ENCODE data around the gene CLPTM1. TPM values are rescaled to one million over a fixed set of nuclear protein-coding genes. Genes with fewer than 3 reads are reported as not detected.

Gene CLPTM1
- total and polyA plus RNA-seq, 2 donors (not counting 3 experiments of a cell fraction or from before 2014, with no cell fraction given), result 108 to 176 TPM

- H3K4me3 ChIP-seq (replicated peaks in 1 of 3; ENCODE audit: insufficient read depth in 1 of 3, low read depth in 1 of 3, low read length in 3 of 3), result peak within 1 kb of the TSS; percentile 60 to 80 (median 68)
- peaks cover 0 to 2% of the 10 kb centered on the region in 2 experiments for H3K36me3 ChIP-seq (ENCODE audit: control insufficient read depth in 2 of 2, extremely low read depth in 1 of 2, insufficient read depth in 2 of 2, low read length in 2 of 2)
- H3K9ac ChIP-seq (replicated peaks; ENCODE audit: extremely low read depth, insufficient read depth, low read length), result peak within 1 kb of the TSS; percentile 97
- H3K79me2 ChIP-seq (ENCODE audit: control insufficient read depth, insufficient read depth, low read length), result no peaks in the 10 kb centered on the region
- BruUV-seq (replicated peaks), result no TSS peak
- H3K27me3 ChIP-seq (ENCODE audit: control insufficient read depth in 2 of 2, insufficient read depth in 2 of 2, low read length in 2 of 2), result no peaks in the 10 kb centered on the region
- intact Hi-C loops (cut with micrococcal nuclease) (no loop called here), dilution Hi-C loops (cut with MboI; ENCODE audit: extremely low pct_ligation_motif_present, low sequenced_read_pairs) (no loop called here)
- DNase-seq (ENCODE audit: low read depth, low spot score) (peak; percentile 85), FAIRE-seq (peak; percentile 57)
- peak within 1 kb of the TSS; percentile 96 for H3K27ac ChIP-seq (ENCODE audit: insufficient read depth, low read depth, low read length)
- H4K20me1 ChIP-seq (replicated peaks; ENCODE audit: control insufficient read depth, extremely low read depth, insufficient read depth, low read length), result no peaks in the 10 kb centered on the region
- TF ChIP-seq POLR2AphosphoS5 (IDR thresholded peaks at IDR 0.05; ENCODE audit: insufficient read depth, low read depth, low read length), result peak; percentile 41
- no peak for TF ChIP-seq GATA2 (IDR thresholded peaks at IDR 0.05; ENCODE audit: insufficient read depth, insufficient read length, low read depth, low read length)
- TF ChIP-seq MAX (IDR thresholded peaks at IDR 0.05; ENCODE audit: insufficient read depth, insufficient read length), result peak; percentile 68
- peak within 1 kb of the TSS; percentile 84 for H2AFZ ChIP-seq (ENCODE audit: low read depth, low read length)
- H3K4me1 ChIP-seq (ENCODE audit: control insufficient read depth, extremely low read depth, insufficient read depth, low read length), result peaks cover 8% of the 10 kb centered on the region
- H3K9me3 ChIP-seq (replicated peaks; ENCODE audit: control insufficient read depth, insufficient read depth, low read length), result no peaks in the 10 kb centered on the region
- CTCF ChIA-PET, result interaction anchor here (1.0 to 2.9 kb wide), 2 partner anchors 12 to 58 kb away, joined by 4 to 14 read pairs; no protein-coding TSS in a partner anchor
- no peaks in the 10 kb centered on the region for H3K9me1 ChIP-seq (replicated peaks; ENCODE audit: control insufficient read depth, extremely low read depth, insufficient read depth, low read length)
- POLR2A ChIA-PET, result interaction anchor here (0.6 to 1.2 kb wide), 3 partner anchors 12 to 34 kb away, joined by 3 to 5 read pairs (median 4); no protein-coding TSS in a partner anchor
- peak within 1 kb of the TSS; percentile 65 for H3K4me2 ChIP-seq (ENCODE audit: insufficient read depth, low read length)
Measured at GRCh38 chr19:45001087-45001739, 46.0 kb downstream of the CLPTM1 start, which contains the start of gene RELB. Gene RELB, plus strand, starts transcription at chr19:45001464. Its CDS starts 116 bp downstream, at chr19:45001580.

GRCh38 chr19:45003485-45003884 is 48.3 kb downstream of the CLPTM1 start:
- no TSS peak for BruUV-seq (replicated peaks)
- CTCF ChIA-PET, result no interaction called here
- intact Hi-C loops (cut with micrococcal nuclease), result no loop called here

More at GRCh38 chr19:45003485-45003884, 48.3 kb downstream of the CLPTM1 start:
- no peaks in the 10 kb centered on the region for H3K9me3 ChIP-seq (replicated peaks; ENCODE audit: control insufficient read depth, insufficient read depth, low read length)
- FAIRE-seq (no peak), DNase-seq (ENCODE audit: low read depth, low spot score) (no peak)
- peaks cover 8% of the 10 kb centered on the region for H3K4me1 ChIP-seq (ENCODE audit: control insufficient read depth, extremely low read depth, insufficient read depth, low read length)
- dilution Hi-C loops (cut with MboI; ENCODE audit: extremely low pct_ligation_motif_present, low sequenced_read_pairs), result no loop called here
- H3K4me2 ChIP-seq (ENCODE audit: insufficient read depth, low read length), result no peak overlapping the region
- no peaks in the 10 kb centered on the region for H4K20me1 ChIP-seq (replicated peaks; ENCODE audit: control insufficient read depth, extremely low read depth, insufficient read depth, low read length)
- no peak overlapping the region for H3K9ac ChIP-seq (replicated peaks; ENCODE audit: extremely low read depth, insufficient read depth, low read length)
- POLR2A ChIA-PET, result interaction anchor here (0.7 kb wide), 1 partner anchor 41 kb away, joined by 3 read pairs; no protein-coding TSS in a partner anchor
- H3K4me3 ChIP-seq (replicated peaks in 1 of 3; ENCODE audit: insufficient read depth in 1 of 3, low read depth in 1 of 3, low read length in 3 of 3), result no peak overlapping the region
- H3K27ac ChIP-seq (ENCODE audit: insufficient read depth, low read depth, low read length), result no peak overlapping the region
- no peaks in the 10 kb centered on the region for H3K27me3 ChIP-seq (ENCODE audit: control insufficient read depth in 2 of 2, insufficient read depth in 2 of 2, low read length in 2 of 2)
- no peak overlapping the region for H2AFZ ChIP-seq (ENCODE audit: low read depth, low read length)
- no peaks in the 10 kb centered on the region for H3K79me2 ChIP-seq (ENCODE audit: control insufficient read depth, insufficient read depth, low read length)
- TF ChIP-seq JUN (IDR thresholded peaks at IDR 0.05; ENCODE audit: borderline replicate concordance, insufficient read depth, insufficient read length, low read depth) (no peak), MAX (IDR thresholded peaks at IDR 0.05; ENCODE audit: insufficient read depth, insufficient read length) (no peak), MYC (IDR thresholded peaks at IDR 0.05; ENCODE audit: low read depth, low read length) (no peak), EZH2 (IDR thresholded peaks at IDR 0.05; ENCODE audit: borderline replicate concordance, low read depth, low read length, severe bottlenecking) (no peak), FOS (IDR thresholded peaks at IDR 0.05; ENCODE audit: borderline replicate concordance, insufficient read depth, low read length) (no peak), POLR2A (IDR thresholded peaks at IDR 0.05; ENCODE audit: low read depth, low read length) (no peak), CTCF (IDR thresholded peaks at IDR 0.05; ENCODE audit: extremely low read depth in 1 of 2, insufficient read depth in 1 of 2, low read depth in 1 of 2, low read length in 2 of 2) (no peak), POLR2AphosphoS5 (IDR thresholded peaks at IDR 0.05; ENCODE audit: insufficient read depth, low read depth, low read length) (no peak), GATA2 (IDR thresholded peaks at IDR 0.05; ENCODE audit: insufficient read depth, insufficient read length, low read depth, low read length) (no peak)
- peaks cover 0 to 6% of the 10 kb centered on the region in 2 experiments for H3K36me3 ChIP-seq (ENCODE audit: control insufficient read depth in 2 of 2, extremely low read depth in 1 of 2, insufficient read depth in 2 of 2, low read length in 2 of 2)
- no peaks in the 10 kb centered on the region for H3K9me1 ChIP-seq (replicated peaks; ENCODE audit: control insufficient read depth, extremely low read depth, insufficient read depth, low read length)

Measured in endothelial cell of umbilical vein (primary cell).